ENCODE results near the gene RASD2.

- TF ChIP-seq POLR2A (IDR thresholded peaks at IDR 0.05; ENCODE audit: low read depth, low read length) (no peak), TAF1 (IDR thresholded peaks at IDR 0.05; ENCODE audit: low read depth, low read length) (no peak)
These were observed 42.4 kb downstream of the RASD2 start for GRCh38 chr22:35582861-35583670.
